GM19035 (cell line): ENCODE measurements around the gene CRLF3.
"Not testable (repeated sequence)": the region's sequence is repeated elsewhere in the genome, so short reads cannot be mapped to it uniquely, and the experiment has no call there.

ENCODE experiments used
- ATAC-seq: cut with Tn5 transposase; IDR thresholded peaks from one replicate; pipeline ENCODE4 v1.9.1; 2021; ENCODE audit not compliant: unreplicated experiment

The CRLF3 gene, protein sequence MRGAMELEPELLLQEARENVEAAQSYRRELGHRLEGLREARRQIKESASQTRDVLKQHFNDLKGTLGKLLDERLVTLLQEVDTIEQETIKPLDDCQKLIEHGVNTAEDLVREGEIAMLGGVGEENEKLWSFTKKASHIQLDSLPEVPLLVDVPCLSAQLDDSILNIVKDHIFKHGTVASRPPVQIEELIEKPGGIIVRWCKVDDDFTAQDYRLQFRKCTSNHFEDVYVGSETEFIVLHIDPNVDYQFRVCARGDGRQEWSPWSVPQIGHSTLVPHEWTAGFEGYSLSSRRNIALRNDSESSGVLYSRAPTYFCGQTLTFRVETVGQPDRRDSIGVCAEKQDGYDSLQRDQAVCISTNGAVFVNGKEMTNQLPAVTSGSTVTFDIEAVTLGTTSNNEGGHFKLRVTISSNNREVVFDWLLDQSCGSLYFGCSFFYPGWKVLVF

GRCh38 chr17:30824356-30825145 lies at the start of gene CRLF3:
TSS of gene CRLF3 (minus strand) at chr17:30824692. CDS start at chr17:30824651, 41 bp downstream.
- ATAC-seq, result peak; percentile 87

DNA sequence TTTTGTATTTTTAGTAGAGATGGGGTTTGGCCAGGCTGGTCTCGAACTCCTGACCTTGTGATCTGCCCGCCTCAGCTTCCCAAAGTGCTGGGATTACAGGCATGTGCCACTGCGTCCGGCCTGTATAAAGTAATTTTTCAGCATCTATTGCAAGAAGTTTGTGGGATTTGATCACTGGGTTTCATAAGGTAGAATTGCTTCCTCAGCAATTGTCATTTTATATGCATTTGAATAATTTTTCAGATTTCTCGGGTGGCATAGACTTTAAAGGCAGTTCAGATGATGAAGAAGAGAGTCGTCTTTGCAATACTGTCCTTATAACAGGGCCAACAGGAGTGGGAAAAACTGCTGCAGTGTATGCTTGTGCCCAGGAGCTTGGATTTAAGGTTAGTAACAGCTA lies 44.5 kb upstream of the CRLF3 start:
- no peak for ATAC-seq

GRCh38 chr17:30864636-30865035 lies 40.1 kb upstream of the CRLF3 start:
- no peak for ATAC-seq

GRCh38 chr17:30858556-30859250 lies 34.2 kb upstream of the CRLF3 start:
- ATAC-seq, result no peak

GRCh38 chr17:30854146-30854545 lies 29.7 kb upstream of the CRLF3 start:
- ATAC-seq, result no peak

- ATAC-seq, result no peak
Observed at GRCh38 chr17:30848021-30848420, 23.5 kb upstream of the CRLF3 start.

GRCh38 chr17:30840771-30841170 lies 16.3 kb upstream of the CRLF3 start:
- ATAC-seq, result no peak

DNA sequence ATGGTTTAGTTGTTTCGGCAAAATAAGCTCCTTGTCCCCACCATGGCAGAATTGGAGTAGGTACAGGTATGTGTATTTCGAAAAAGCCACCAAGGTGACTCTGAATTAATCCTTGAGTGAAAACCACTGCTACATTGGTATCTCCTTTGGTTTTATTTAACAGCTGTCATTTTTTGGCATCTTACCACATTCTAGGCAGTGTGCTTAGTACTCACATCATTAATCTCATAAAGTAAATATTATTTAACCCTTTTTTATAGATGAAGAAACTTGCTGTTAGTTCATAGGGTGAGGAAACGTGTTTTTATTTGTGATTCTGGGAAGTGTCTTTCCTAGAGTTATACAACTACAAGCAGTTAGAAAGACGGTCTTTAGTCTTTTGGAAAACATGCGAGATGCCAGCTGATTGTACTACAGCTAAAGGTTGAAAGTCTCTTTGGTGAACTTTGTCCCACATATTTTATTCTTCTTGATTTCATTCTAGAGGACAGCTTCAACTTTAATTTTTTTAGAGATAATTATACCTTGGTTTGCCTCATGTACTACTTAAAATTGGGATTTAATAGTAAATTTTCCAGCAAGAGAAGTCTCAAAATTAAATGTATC lies 13.8 kb upstream of the CRLF3 start:
- ATAC-seq, result no peak

GRCh38 chr17:30832438-30833124 lies 8.1 kb upstream of the CRLF3 start:
- no peak for ATAC-seq

GRCh38 chr17:30831663-30832437 lies 7.4 kb upstream of the CRLF3 start, which contains the start of gene ATAD5:
TSS of gene ATAD5 (plus strand) at chr17:30831966. CDS start at chr17:30832348, 382 bp downstream.
- peak; percentile 79 for ATAC-seq

DNA sequence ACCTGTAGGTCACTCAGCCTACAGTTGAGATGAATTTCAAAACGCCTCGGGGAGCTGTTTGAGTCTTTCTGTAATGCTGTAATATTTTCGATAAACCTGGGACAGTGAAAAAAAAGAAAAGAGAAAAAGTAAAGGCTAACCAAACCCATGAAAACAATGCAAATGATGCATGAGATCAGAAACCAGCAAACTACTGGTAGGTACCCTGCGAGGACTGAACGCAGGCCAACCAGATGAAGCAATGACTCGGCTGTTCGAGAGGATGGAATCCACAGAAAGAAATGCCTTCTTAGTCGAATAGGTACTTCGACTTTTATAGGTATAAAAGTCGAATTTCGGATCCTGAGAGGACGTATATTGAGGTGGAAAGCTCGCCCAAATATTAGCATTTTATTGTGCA lies 6.8 kb upstream of the CRLF3 start:
- peak; percentile 28 for ATAC-seq

- no peak for ATAC-seq
Observed at GRCh38 chr17:30829022-30829421, 4.5 kb upstream of the CRLF3 start.

- no peak for ATAC-seq
Observed at GRCh38 chr17:30827082-30827481, 2.6 kb upstream of the CRLF3 start.

GRCh38 chr17:30824002-30824355 lies 513 bp downstream of the CRLF3 start:
- ATAC-seq, result no peak

DNA sequence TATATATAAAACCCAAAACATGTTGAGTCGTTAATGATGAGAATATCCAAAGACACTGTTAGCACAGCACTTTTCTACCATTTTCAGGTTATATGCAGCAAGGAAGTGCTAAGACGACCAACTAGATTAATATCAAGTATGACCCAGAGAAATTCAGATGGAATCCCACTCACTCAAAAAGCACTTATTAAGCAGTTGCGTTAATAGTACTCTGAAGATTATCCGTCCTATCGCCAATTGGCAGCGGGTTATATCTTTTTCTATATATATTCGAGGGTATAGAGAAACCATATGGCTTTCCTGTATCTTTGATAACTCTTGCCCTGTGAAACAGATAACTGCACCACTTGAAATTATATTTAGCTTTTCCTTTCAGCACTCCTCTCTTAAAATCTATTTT lies 1.1 kb downstream of the CRLF3 start:
- no peak for ATAC-seq

- ATAC-seq, result not testable (repeated sequence)
Observed at GRCh38 chr17:30822919-30823318, 1.6 kb downstream of the CRLF3 start.

DNA sequence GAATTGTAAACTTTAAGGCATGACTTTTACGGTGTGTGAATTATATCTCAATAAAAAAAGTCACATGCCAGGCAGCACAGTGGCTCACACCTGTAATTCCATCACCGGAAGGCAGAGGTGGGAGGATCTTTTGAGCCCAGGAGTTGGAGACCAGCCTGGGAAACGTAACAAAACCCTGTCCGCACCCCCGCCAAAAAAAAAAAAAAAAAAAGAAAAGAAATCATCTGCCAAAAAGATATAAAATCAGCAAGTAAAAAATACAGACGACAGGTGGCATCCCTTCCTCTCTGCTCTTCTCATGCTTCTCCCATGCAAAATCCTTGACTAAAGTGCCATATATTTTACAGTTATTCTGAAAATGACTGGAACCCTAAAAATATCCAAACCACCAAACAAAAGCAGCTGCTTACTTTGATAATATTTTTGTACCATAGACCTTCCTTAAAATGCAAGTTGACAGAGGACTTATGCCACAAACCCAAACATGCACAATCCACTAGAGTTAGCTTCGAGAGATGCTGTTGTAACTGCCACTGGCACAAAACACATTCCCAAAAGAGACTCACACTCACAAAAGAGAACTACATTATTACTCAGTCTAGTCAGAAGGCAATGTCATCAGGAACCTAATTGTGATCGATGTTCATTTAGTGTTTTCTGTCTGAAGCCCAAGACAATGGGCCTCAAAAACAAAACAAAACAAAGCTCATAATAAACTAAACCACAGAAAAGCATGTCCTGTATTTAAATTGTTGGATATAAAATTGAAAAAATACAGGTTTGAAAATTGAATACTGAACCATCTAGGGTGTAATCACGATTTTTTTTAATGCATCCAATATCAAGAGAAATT lies 2.4 kb downstream of the CRLF3 start:
- no peak for ATAC-seq

DNA sequence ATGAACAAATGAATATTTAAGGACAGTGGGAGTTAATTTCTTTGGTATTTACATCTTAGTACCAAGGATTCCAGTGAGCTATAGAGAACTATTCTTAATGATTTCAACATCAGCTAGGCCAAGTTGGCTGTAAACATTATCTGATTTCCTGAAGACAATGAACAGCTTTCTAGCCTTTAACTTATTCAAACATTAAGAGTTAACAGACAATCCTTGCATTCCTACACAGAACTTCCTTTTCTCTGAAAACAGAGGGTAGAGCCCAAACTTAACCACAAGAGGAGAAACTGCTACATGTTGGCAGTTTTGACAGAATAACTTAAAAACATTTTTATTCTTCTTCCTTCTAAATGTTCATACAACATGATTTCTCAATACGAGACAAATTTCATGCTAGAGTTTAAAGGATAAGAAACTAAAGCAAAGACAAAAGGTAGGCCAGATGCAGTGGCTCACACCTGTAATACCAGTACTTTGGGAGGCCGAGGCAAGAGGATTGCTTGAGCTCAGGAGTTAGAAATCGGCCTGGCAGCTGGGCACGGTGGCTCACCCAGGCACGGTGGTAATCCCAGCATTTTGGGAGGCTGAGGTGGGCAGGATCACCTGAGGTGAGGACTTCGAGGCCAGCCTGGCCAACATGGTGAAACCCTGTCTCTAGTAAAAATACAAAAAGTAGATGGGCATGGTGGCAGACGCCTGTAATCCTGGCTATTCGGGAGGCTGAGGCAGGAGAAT lies 4.4 kb downstream of the CRLF3 start:
- no peak for ATAC-seq
